CD14-positive monocyte (primary cell): ENCODE measurements around the gene KRTAP10-2. TPM values are rescaled to one million over a fixed set of nuclear protein-coding genes. Genes with fewer than 3 reads are reported as not detected.
A peak's percentile ranks its signal among the peaks of the same experiment; 100 is the strongest.

ENCODE experiments used
- DNase-seq, 3 donors: peaks; one replicate each; pipeline ENCODE4 v3.0.0-alpha.2; 2011 to 2022
- H2AFZ ChIP-seq: 2 replicates; pipeline ENCODE4 v1.6.0; 2012; ENCODE audit warnings: mild to moderate bottlenecking, low read depth, low read length, inconsistent platforms; ENCODE audit not compliant: insufficient read depth, poor library complexity, severe bottlenecking
- H3K27ac ChIP-seq, 2 donors: 1 replicate in 1 of 2; 2 replicates in 1 of 2; pipeline ENCODE4 v1.5.1; 2012 to 2013; ENCODE audit warnings: low read length in 2 of 2, control low read depth in 1 of 2, inconsistent platforms in 1 of 2, low read depth in 1 of 2, mild to moderate bottlenecking in 1 of 2
- H3K27me3 ChIP-seq, 2 donors: one replicate each; pipeline versions ENCODE4 v1.6.0 to v1.6.1; 2011 to 2013; ENCODE audit warnings: low read length in 2 of 2; ENCODE audit not compliant: control insufficient read depth in 2 of 2, insufficient read depth in 2 of 2
- H3K36me3 ChIP-seq, 2 donors: replicated peaks in 1 of 2; 1 replicate in 1 of 2; 2 replicates in 1 of 2; pipeline versions ENCODE4 v1.5.1 to v1.6.1; 2012 to 2013; ENCODE audit warnings: low read length in 2 of 2, control low read depth in 1 of 2, inconsistent platforms in 1 of 2, mild to moderate bottlenecking in 1 of 2; ENCODE audit not compliant: insufficient read depth in 2 of 2, control insufficient read depth in 1 of 2
- H3K4me1 ChIP-seq, 2 donors: 1 replicate in 1 of 2; 2 replicates in 1 of 2; pipeline versions ENCODE4 v1.5.1 to v1.6.1; 2012 to 2013; ENCODE audit warnings: low read length in 2 of 2, control low read depth in 1 of 2, inconsistent platforms in 1 of 2, mild to moderate bottlenecking in 1 of 2, moderate library complexity in 1 of 2; ENCODE audit not compliant: insufficient read depth in 2 of 2, control insufficient read depth in 1 of 2
- H3K4me2 ChIP-seq: replicated peaks from 2 replicates; pipeline ENCODE3; 2012; ENCODE audit warnings: low read length, moderate library complexity, mild to moderate bottlenecking; ENCODE audit not compliant: poor library complexity, severe bottlenecking; ENCODE audit errors: extremely low read depth
- H3K4me3 ChIP-seq, 3 experiments: fragments of 200-600 bp in 1 of 3; sonication (generic) in 1 of 3; replicated peaks in 1 of 3; 1 replicate in 2 of 3; 2 replicates in 1 of 3; pipeline ENCODE4 v1.5.1; 2011 to 2013; ENCODE audit warnings: low read length in 3 of 3, mild to moderate bottlenecking in 3 of 3, control low read depth in 2 of 3, low read depth in 2 of 3, inconsistent platforms in 1 of 3, moderate library complexity in 1 of 3
- H3K79me2 ChIP-seq: 2 replicates; pipeline ENCODE4 v1.6.0; 2012; ENCODE audit warnings: mild to moderate bottlenecking, control low read depth, inconsistent platforms, low read length, moderate library complexity; ENCODE audit not compliant: insufficient read depth
- H3K9ac ChIP-seq: 2 replicates; pipeline ENCODE4 v1.6.0; 2017; ENCODE audit warnings: low read length, mild to moderate bottlenecking; ENCODE audit not compliant: insufficient read depth, poor library complexity, severe bottlenecking
- H3K9me3 ChIP-seq, 2 donors: replicated peaks in 1 of 2; 1 replicate in 1 of 2; 2 replicates in 1 of 2; pipeline versions ENCODE4 v1.5.1 to v1.6.1; 2012 to 2013; ENCODE audit warnings: low read length in 2 of 2, control low read depth in 1 of 2; ENCODE audit not compliant: control insufficient read depth in 1 of 2, insufficient read depth in 1 of 2
- H4K20me1 ChIP-seq: 2 replicates; pipeline ENCODE4 v1.6.0; 2012; ENCODE audit warnings: mild to moderate bottlenecking, low read length, control low read depth, moderate library complexity; ENCODE audit not compliant: insufficient read depth
- H3K27ac Mint-ChIP-seq, 7 donors: one replicate each; pipeline ENCODE4 v1.8.0; 2020; ENCODE audit warnings: mild to moderate bottlenecking in 7 of 7, mixed read lengths in 7 of 7, moderate library complexity in 6 of 7, inconsistent platforms in 2 of 7
- H3K27me3 Mint-ChIP-seq, 3 donors: one replicate each; pipeline ENCODE4 v1.8.0; 2021 to 2022; ENCODE audit warnings: low read depth in 3 of 3, mild to moderate bottlenecking in 3 of 3, mixed read lengths in 3 of 3, moderate library complexity in 3 of 3, inconsistent platforms in 1 of 3
- H3K36me3 Mint-ChIP-seq, 2 donors: one replicate each; pipeline ENCODE4 v1.8.0; 2020; ENCODE audit warnings: mixed read lengths in 2 of 2, inconsistent platforms in 1 of 2, mild to moderate bottlenecking in 1 of 2
- H3K4me1 Mint-ChIP-seq: one replicate; pipeline ENCODE4 v1.8.0; 2020; ENCODE audit warnings: mild to moderate bottlenecking, mixed read lengths
- H3K4me3 Mint-ChIP-seq, 2 donors: one replicate each; pipeline ENCODE4 v1.8.0; 2020; ENCODE audit warnings: mild to moderate bottlenecking in 2 of 2, mixed read lengths in 2 of 2, moderate library complexity in 1 of 2
- H3K9me3 Mint-ChIP-seq, 7 donors: one replicate each; pipeline ENCODE4 v1.8.0; 2020 to 2022; ENCODE audit warnings: mixed read lengths in 7 of 7, mild to moderate bottlenecking in 6 of 7, moderate library complexity in 6 of 7, inconsistent platforms in 2 of 7
- WGBS: methylation state at CpG from one replicate; pipeline ENCODE4 v1.1.5; 2013; ENCODE audit warnings: missing lambda C conversion rate; ENCODE audit not compliant: insufficient coverage; 5-methylcytosine and 5-hydroxymethylcytosine counted together
- intact Hi-C, 2 donors: fragments of 100-400 bp; cut with micrococcal nuclease; formaldehyde crosslinking; loops; one replicate each; pipeline versions ENCODE4 v1.15.0 to v1.15.1; 2023
- polyA plus RNA-seq, 3 donors: library from polyadenylated mRNA; depleted of rRNA in 1 of 3; unstranded in 2 of 3; stranded (reverse) in 1 of 3; fragments of 300-500 nt in 2 of 3; fragments of >200 nt in 1 of 3; fragmentation: Illumina TruSeq in 2 of 3; gene quantifications; 1 replicate in 2 of 3; 2 replicates in 1 of 3; pipeline ENCODE4 v1.2.3, GENCODE V29; 2012 to 2021
- TF ChIP-seq, protein P1 (sequence below): fragments of 200-600 bp; IDR thresholded peaks from one replicate; pipeline ENCODE4 v1.8.0; 2022; ENCODE audit warnings: antibody characterized with exemption, mild to moderate bottlenecking

The KRTAP10-2 gene
- polyA plus RNA-seq, 3 donors: not detected

DNA sequence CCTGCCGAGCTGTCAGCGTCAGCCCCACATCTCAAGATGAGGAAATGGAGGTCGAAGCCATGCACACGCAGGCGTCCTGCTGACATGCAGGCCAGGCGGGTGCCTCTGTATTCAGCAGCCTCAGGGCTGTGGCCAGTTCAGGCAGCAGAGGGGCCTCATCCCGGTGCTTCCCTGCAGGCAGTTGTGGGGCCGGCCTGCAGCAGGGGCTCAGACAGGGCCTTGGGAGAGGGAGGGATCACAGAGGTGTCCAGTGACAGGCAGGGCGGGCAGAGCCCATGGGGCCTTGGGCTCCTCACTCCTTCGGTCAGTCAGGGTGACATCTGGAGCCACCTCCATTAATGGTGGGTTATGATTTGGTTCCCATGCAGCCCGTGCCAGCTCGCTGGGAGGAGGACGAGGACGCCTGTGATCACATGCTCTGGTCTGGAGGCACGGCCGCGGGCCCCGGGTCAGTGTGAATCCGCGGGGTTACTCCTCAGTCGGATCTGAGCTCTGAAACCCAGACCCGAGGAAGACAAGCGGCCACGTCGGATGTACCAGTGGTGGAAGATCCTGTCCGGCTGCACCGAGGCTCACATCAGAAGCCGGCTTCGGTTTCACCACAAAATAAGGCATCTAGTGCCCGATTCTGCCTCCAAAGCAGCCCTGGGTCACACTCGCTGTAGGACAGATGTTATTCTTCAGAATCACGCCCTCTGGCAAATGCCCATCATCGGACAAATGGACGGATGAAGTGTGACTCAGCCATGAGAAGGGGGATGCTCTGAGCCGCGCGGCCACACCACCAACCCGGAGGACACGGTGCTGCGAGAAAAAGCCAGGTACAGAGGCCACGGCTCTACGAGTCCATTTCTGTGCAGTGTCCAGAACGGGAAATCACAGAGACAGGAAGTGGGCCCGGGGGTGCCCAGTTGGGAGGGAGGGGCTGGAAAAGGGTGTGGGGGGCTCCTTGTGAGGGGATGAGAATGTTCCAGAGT lies 44.7 kb downstream of the KRTAP10-2 start:
- H3K27me3 ChIP-seq: peaks cover 0 to 3% of the 10 kb centered on the region in 2 donors
- Mint-ChIP-seq H3K9me3 (peaks cover 0 to 10% (median 5%) of the 10 kb centered on the region in 7 donors), H3K36me3 (no peaks in the 10 kb centered on the region), H3K27ac (peak overlapping the region in 1 of 7 donors; percentile 79), H3K4me3 (no peak overlapping the region), H3K27me3 (peaks cover 4 to 17% (median 10%) of the 10 kb centered on the region in 3 donors), H3K4me1 (peaks cover 6% of the 10 kb centered on the region)
- intact Hi-C loops: loop anchor here in 1 of 2 donors (5.0 kb wide), 1 partner anchor 286 kb away; no protein-coding TSS in a partner anchor
- H3K9me3 ChIP-seq: peaks cover 0 to 5% of the 10 kb centered on the region in 2 donors
- TF ChIP-seq, protein P1, sequence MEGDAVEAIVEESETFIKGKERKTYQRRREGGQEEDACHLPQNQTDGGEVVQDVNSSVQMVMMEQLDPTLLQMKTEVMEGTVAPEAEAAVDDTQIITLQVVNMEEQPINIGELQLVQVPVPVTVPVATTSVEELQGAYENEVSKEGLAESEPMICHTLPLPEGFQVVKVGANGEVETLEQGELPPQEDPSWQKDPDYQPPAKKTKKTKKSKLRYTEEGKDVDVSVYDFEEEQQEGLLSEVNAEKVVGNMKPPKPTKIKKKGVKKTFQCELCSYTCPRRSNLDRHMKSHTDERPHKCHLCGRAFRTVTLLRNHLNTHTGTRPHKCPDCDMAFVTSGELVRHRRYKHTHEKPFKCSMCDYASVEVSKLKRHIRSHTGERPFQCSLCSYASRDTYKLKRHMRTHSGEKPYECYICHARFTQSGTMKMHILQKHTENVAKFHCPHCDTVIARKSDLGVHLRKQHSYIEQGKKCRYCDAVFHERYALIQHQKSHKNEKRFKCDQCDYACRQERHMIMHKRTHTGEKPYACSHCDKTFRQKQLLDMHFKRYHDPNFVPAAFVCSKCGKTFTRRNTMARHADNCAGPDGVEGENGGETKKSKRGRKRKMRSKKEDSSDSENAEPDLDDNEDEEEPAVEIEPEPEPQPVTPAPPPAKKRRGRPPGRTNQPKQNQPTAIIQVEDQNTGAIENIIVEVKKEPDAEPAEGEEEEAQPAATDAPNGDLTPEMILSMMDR: no peak
- H2AFZ ChIP-seq: no peak overlapping the region
- no peaks in the 10 kb centered on the region for H4K20me1 ChIP-seq
- H3K4me1 ChIP-seq: peaks cover 9 to 23% of the 10 kb centered on the region in 2 donors
- 92% methylated on average over 42 of the region's 44 CpGs for WGBS
- H3K27ac ChIP-seq: no peak overlapping the region
- DNase-seq: no peak
- no peak overlapping the region for H3K4me2 ChIP-seq
- no peaks in the 10 kb centered on the region for H3K79me2 ChIP-seq
- H3K36me3 ChIP-seq: no peaks in the 10 kb centered on the region
- no peak overlapping the region for H3K4me3 ChIP-seq
- H3K9ac ChIP-seq: no peak overlapping the region

- peaks cover 0 to 3% of the 10 kb centered on the region in 2 donors for H3K27me3 ChIP-seq
- H3K9me3 Mint-ChIP-seq: peaks cover 0 to 12% (median 5%) of the 10 kb centered on the region in 7 donors
- no peak overlapping the region for H3K4me3 ChIP-seq
- H3K4me2 ChIP-seq: no peak overlapping the region
- H3K27ac Mint-ChIP-seq: peak overlapping the region in 1 of 7 donors; percentile 77
- DNase-seq: no peak
- peaks cover 4 to 17% (median 8%) of the 10 kb centered on the region in 3 donors for H3K27me3 Mint-ChIP-seq
- H3K27ac ChIP-seq: no peak overlapping the region
- H3K9ac ChIP-seq: no peak overlapping the region
- intact Hi-C loops: loop anchor here in 1 of 2 donors (5.0 kb wide), 1 partner anchor 287 kb away; no protein-coding TSS in a partner anchor
- no peaks in the 10 kb centered on the region for H3K79me2 ChIP-seq
- no peaks in the 10 kb centered on the region for H3K36me3 ChIP-seq
- 94% methylated on average over 16 of the region's 16 CpGs for WGBS
- H3K4me1 Mint-ChIP-seq: peaks cover 6% of the 10 kb centered on the region
- no peak overlapping the region for H3K4me3 Mint-ChIP-seq
- H3K36me3 Mint-ChIP-seq: no peaks in the 10 kb centered on the region
- TF ChIP-seq, protein P1: no peak
- no peak overlapping the region for H2AFZ ChIP-seq
- peaks cover 0 to 5% of the 10 kb centered on the region in 2 donors for H3K9me3 ChIP-seq
- no peaks in the 10 kb centered on the region for H4K20me1 ChIP-seq
- H3K4me1 ChIP-seq: peaks cover 9 to 21% of the 10 kb centered on the region in 2 donors
Observed at GRCh38 chr21:44505673-44506278, 45.5 kb downstream of the KRTAP10-2 start.
